ENCODE results near the gene FANCM.

DNA sequence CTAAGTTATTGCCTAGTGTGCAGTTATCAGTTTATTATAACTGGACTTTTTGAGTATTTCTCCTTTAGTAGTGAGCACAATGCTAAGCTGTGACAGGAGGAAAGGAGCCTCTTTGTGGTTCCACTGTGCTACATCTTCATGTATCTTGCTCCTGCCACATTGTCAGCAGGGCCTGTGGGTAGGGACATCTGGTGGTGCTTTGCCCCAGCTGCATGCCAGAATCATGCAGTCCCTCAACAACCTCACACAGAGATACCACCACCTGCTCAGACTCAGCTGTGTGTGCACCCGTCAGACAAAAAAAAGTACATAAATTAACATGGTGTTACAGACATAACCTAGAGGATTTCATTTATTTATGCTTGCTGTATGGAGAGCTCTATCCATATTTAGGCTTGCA, 66.2 kb downstream of the FANCM start:
- TF ChIP-seq, protein P1, sequence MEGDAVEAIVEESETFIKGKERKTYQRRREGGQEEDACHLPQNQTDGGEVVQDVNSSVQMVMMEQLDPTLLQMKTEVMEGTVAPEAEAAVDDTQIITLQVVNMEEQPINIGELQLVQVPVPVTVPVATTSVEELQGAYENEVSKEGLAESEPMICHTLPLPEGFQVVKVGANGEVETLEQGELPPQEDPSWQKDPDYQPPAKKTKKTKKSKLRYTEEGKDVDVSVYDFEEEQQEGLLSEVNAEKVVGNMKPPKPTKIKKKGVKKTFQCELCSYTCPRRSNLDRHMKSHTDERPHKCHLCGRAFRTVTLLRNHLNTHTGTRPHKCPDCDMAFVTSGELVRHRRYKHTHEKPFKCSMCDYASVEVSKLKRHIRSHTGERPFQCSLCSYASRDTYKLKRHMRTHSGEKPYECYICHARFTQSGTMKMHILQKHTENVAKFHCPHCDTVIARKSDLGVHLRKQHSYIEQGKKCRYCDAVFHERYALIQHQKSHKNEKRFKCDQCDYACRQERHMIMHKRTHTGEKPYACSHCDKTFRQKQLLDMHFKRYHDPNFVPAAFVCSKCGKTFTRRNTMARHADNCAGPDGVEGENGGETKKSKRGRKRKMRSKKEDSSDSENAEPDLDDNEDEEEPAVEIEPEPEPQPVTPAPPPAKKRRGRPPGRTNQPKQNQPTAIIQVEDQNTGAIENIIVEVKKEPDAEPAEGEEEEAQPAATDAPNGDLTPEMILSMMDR (optimal IDR thresholded peaks at IDR 0.05 in 1 of 3, IDR thresholded peaks at IDR 0.05 in 1 of 3, conservative IDR thresholded peaks at IDR 0.05 in 1 of 3; ENCODE audit: extremely low read depth in 1 of 3, insufficient read depth in 2 of 3, low read length in 3 of 3) = peak in 2 of 3 experiments; percentile 37 to 62
- no peak for TF ChIP-seq EZH2 (IDR thresholded peaks at IDR 0.05; ENCODE audit: low read length)

All from keratinocyte (primary cell).